Brain microvascular endothelial cell (primary cell): ENCODE data around the gene CEP41.

Experiments used
- DNase-seq: peaks from one replicate; pipeline ENCODE4 v3.0.0-alpha.2; 2020
- H3K27ac ChIP-seq: fragments of 250-450 bp; sonication (Bioruptor Pico); 2 replicates; pipeline ENCODE4 v1.5.1; 2020; ENCODE audit warnings: mild to moderate bottlenecking, moderate library complexity
- H3K27me3 ChIP-seq: fragments of 250-450 bp; sonication (Bioruptor Pico); replicated peaks from 2 replicates; pipeline ENCODE4 v1.5.1; 2020; ENCODE audit warnings: mild to moderate bottlenecking
- H3K36me3 ChIP-seq: fragments of 250-450 bp; sonication (Bioruptor Pico); replicated peaks from 2 replicates; pipeline ENCODE4 v1.5.1; 2020; ENCODE audit warnings: mild to moderate bottlenecking
- H3K4me3 ChIP-seq: 2 replicates; pipeline ENCODE4 v1.5.1; 2011; ENCODE audit warnings: low read depth, mild to moderate bottlenecking, control low read depth, low read length, moderate library complexity
- in situ Hi-C: cut with HindIII; loops from 2 replicates; pipeline ENCODE4 v1.10.0; 2017; ENCODE audit warnings: low sequenced_read_pairs, low pct_ligation_motif_present
- TF ChIP-seq, protein P1 (sequence below): IDR thresholded peaks from 2 replicates; pipeline ENCODE4 v1.5.1; 2011; ENCODE audit warnings: low read depth, mild to moderate bottlenecking, moderate library complexity, low read length, control low read depth, inconsistent platforms; ENCODE audit errors: missing control alignments

Gene CEP41

GRCh38 chr7:130386876-130387275 lies 53.9 kb downstream of the CEP41 start:
- H3K36me3 ChIP-seq = no peaks in the 10 kb centered on the region
- TF ChIP-seq, protein P1, sequence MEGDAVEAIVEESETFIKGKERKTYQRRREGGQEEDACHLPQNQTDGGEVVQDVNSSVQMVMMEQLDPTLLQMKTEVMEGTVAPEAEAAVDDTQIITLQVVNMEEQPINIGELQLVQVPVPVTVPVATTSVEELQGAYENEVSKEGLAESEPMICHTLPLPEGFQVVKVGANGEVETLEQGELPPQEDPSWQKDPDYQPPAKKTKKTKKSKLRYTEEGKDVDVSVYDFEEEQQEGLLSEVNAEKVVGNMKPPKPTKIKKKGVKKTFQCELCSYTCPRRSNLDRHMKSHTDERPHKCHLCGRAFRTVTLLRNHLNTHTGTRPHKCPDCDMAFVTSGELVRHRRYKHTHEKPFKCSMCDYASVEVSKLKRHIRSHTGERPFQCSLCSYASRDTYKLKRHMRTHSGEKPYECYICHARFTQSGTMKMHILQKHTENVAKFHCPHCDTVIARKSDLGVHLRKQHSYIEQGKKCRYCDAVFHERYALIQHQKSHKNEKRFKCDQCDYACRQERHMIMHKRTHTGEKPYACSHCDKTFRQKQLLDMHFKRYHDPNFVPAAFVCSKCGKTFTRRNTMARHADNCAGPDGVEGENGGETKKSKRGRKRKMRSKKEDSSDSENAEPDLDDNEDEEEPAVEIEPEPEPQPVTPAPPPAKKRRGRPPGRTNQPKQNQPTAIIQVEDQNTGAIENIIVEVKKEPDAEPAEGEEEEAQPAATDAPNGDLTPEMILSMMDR = no peak
- DNase-seq = no peak
- H3K4me3 ChIP-seq = no peak overlapping the region
- in situ Hi-C loops = no loop called here
- H3K27me3 ChIP-seq = no peaks in the 10 kb centered on the region
- H3K27ac ChIP-seq = no peak overlapping the region

GRCh38 chr7:130385600-130386066 lies 55.2 kb downstream of the CEP41 start:
- no peak for DNase-seq
- H3K4me3 ChIP-seq = no peak overlapping the region
- H3K36me3 ChIP-seq = no peaks in the 10 kb centered on the region
- in situ Hi-C loops = no loop called here
- no peak overlapping the region for H3K27ac ChIP-seq
- H3K27me3 ChIP-seq = no peaks in the 10 kb centered on the region
- TF ChIP-seq, protein P1 = no peak

DNA sequence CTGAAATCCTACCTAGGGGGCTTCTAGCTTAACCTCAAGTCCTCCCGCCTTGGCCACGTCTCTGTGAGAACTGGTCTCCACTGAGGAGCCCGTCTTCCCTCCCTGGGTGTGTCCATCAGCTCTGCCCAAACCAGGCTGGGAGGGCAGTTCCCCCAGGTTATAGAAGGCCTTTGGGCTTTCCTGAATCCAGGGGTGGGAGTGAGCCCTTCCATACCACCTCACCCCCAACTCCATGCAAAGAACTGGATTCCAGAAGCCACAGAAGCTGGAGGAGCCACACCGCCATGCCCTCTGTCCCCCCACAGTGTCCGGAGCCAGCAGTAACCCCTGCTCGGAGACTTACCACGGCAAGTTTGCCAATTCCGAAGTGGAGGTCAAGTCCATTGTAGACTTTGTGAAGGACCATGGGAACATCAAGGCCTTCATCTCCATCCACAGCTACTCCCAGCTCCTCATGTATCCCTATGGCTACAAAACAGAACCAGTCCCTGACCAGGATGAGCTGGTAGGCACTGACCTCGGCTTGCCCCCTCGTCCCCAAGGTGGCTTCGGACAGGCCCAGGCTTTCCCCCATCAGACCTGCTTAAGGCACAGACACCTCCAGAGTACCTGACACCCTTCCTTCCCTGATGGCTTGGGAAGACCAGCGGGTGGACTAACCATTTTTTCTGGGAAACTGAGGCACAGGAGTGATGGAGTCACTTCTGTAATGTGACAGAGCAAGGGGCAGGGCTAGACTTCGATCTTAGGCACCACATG lies 55.8 kb downstream of the CEP41 start:
- Histone ChIP-seq H3K36me3 (no peaks in the 10 kb centered on the region), H3K4me3 (no peak overlapping the region), H3K27me3 (no peaks in the 10 kb centered on the region), H3K27ac (no peak overlapping the region)
- TF ChIP-seq, protein P1 = no peak
- in situ Hi-C loops = no loop called here
- DNase-seq = no peak

GRCh38 chr7:130384371-130384801 lies 56.4 kb downstream of the CEP41 start:
- no peak overlapping the region for H3K27ac ChIP-seq
- H3K36me3 ChIP-seq = no peaks in the 10 kb centered on the region
- DNase-seq = no peak
- in situ Hi-C loops = no loop called here
- no peaks in the 10 kb centered on the region for H3K27me3 ChIP-seq
- H3K4me3 ChIP-seq = no peak overlapping the region
- TF ChIP-seq, protein P1 = no peak

DNA sequence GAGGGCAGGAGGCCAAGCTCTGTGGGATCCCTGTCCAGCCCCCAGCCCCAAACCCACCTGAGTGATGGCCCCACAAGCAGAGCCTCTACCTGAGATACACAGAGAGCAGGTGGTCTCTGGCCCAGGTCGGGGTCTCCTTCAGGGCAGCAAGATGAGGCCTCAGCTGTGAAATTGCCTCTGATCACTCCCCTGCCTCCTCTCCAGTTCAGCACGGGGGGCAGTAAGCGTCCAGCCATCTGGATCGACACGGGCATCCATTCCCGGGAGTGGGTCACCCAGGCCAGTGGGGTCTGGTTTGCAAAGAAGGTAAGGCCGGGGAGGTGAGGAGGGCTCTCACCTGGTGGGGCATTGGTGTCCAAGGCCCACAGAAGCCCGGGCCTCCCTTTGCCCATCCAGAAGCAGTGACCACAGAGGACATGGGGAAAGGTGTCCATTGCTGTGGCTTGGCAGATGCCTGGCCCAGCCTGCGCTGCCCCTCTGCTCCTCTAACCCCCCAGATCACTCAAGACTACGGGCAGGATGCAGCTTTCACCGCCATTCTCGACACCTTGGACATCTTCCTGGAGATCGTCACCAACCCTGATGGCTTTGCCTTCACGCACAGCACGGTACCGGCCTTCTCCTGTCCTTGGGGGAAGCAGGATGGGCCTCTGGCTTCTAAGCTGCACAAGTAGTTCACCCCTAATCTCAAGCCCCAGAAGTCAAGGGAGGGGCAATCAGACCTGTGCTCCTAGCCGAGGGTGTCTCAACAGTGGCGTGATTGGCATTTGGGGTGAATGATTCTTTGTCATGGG lies 57.4 kb downstream of the CEP41 start:
- Histone ChIP-seq H3K4me3 (no peak overlapping the region), H3K27ac (no peak overlapping the region), H3K36me3 (no peaks in the 10 kb centered on the region), H3K27me3 (no peaks in the 10 kb centered on the region)
- TF ChIP-seq, protein P1 = no peak
- in situ Hi-C loops = no loop called here
- DNase-seq = no peak
